ENCODE measurements around the gene CD8B.

Gene CD8B

DNA sequence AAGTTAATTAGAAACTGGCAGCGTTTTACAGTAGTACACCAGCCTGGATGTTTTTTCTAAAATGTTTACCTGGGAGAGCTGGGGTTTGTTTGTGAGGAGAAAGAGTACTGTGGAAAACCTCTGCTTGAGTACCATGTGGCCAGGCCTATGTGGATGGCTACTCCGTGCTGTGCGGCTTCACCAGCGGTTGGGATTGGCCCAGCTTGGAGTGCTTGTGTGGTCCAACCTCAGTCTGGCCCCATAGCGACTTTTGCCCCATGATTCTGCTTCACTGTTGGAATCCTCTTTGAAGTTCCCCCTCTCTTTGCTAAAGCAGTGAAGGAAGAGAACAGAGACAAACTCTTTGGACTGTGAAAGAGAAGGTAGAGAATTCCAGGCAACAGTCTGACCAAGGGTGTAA lies 86.8 kb downstream of the CD8B start:
- DNase-seq (ENCODE audit: low read depth in 2 of 2): no peak

- no peak for DNase-seq (ENCODE audit: low read depth in 2 of 2)
These were observed 89.1 kb downstream of the CD8B start for GRCh38 chr2:86772611-86773010.

- DNase-seq (ENCODE audit: low read depth in 2 of 2): no peak
These were observed 90.8 kb downstream of the CD8B start for GRCh38 chr2:86770816-86771301.

GRCh38 chr2:86769838-86770237 lies 91.8 kb downstream of the CD8B start:
- no peak for DNase-seq (ENCODE audit: low read depth in 2 of 2)

GRCh38 chr2:86768189-86768949 lies 93.3 kb downstream of the CD8B start:
- no peak for DNase-seq (ENCODE audit: low read depth in 2 of 2)
